A549 (cell line): ENCODE measurements around the gene CTSH.

Source experiments
- CEBPB ChIP-seq, 2 experiments: fragments of >200 bp in 1 of 2; sonication (Bioruptor Twin) in 1 of 2; formaldehyde crosslinking in 1 of 2; IDR thresholded peaks; 2 replicates each; pipeline ENCODE4 v1.6.1; 2012 to 2016
- CTCF ChIP-seq: fragments of >200 bp; sonication (Bioruptor Twin); formaldehyde crosslinking; IDR thresholded peaks from 3 replicates; pipeline ENCODE4 v1.5.1; 2016
- EHMT2 ChIP-seq: fragments of 200-600 bp; sonication (generic); IDR thresholded peaks from 2 replicates; pipeline ENCODE4 v1.6.1; 2016; ENCODE audit warnings: antibody characterized with exemption, low read depth, mild to moderate bottlenecking, moderate library complexity
- KDM1A ChIP-seq: fragments of 200-600 bp; sonication (generic); IDR thresholded peaks from 2 replicates; pipeline ENCODE4 v1.6.1; 2016; ENCODE audit warnings: low read depth, mild to moderate bottlenecking

- no peak for TF ChIP-seq CTCF
- no peak for TF ChIP-seq KDM1A
- TF ChIP-seq EHMT2: no peak
- no peak for TF ChIP-seq CEBPB (IDR thresholded peaks at IDR 0.05)
These were observed 2.7 kb upstream of the CTSH start for GRCh38 chr15:78947506-78947905.
